ENCODE results near the gene DNAJC27. TPM values are rescaled to one million over a fixed set of nuclear protein-coding genes. Genes with fewer than 3 reads are reported as not detected.

Gene DNAJC27
- total RNA-seq = 1.5 and 2.1 TPM in 2 replicates

GRCh38 chr2:24971536-24972314 is at the start of gene DNAJC27:
DNAJC27 (minus strand) TSS chr2:24971955; CDS start chr2:24971904, 51 bp downstream.

GRCh38 chr2:24920098-24920808 is 51.5 kb downstream of the DNAJC27 start, which contains the start of gene ADCY3:
ADCY3 (minus strand) TSS chr2:24920237; CDS start chr2:24918987, 1,250 bp downstream.

Other genes with a start within 250 kb of the DNAJC27 start
- 74.7 and 97.1 TPM in 2 replicates for gene PTRHD1, start 178.6 kb downstream of the DNAJC27 start, total RNA-seq
- 5.6 and 5.8 TPM in 2 replicates for gene CENPO, start 178.5 kb downstream of the DNAJC27 start, total RNA-seq
- gene ADCY3, start 51.7 kb downstream of the DNAJC27 start, total RNA-seq = 46.4 and 51.9 TPM in 2 replicates
- 0.47 and 0.60 TPM in 2 replicates for gene EFR3B, start 70.1 kb upstream of the DNAJC27 start, total RNA-seq
- 5.3 and 6.1 TPM in 2 replicates for gene POMC, start 196.6 kb upstream of the DNAJC27 start, total RNA-seq

All from pericardium fibroblast (primary cell).